Fibroblast of skin of left quadriceps (primary cell): ENCODE results near the gene SCAMP2.
"Not testable (repeated sequence)": the region's sequence is repeated elsewhere in the genome, so short reads cannot be mapped to it uniquely, and the experiment has no call there.

Experiments used
- DNase-seq, 2 experiments: peaks; one replicate each; pipeline ENCODE4 v3.0.0-alpha.2; 2013; ENCODE audit warnings: low read depth in 2 of 2

Gene SCAMP2

DNA sequence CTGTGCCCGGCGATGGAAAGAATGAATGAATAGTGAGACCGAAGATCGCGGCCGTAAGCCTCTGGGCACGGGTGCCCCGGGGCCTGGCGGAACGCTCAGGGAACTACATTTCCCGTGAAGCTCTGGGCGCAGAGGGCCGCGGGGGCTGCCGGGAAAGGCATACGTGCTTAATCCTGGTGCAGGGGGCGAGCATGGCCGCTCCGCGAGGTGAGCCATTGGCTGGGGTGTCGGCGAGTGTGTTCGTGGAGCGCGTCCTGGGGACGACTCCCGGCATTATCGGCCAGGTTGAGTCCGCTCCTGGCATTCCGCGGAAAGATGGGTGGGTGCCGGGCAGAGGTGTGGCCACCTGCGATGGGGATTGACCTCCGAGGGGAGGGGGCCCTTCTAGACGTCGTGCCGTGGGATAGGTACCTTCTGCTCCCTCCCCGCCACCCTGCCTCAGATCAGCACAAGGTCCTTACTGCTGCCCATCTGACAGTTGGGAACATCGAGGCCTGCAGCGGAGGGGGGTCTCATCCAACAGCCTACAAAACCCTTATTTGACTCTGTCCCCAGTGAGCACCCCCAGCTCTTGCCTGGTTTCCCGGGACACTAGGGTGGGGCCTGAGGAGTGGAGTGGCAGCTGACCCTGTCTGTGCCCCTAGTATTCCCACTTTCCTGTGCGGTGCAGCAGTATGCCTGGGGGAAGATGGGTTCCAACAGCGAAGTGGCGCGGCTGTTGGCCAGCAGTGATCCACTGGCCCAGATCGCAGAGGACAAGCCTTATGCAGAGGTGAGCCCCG is 16.9 kb upstream of the SCAMP2 start, which contains the start of gene MPI:
MPI (plus strand) TSS at position 160 of the 782 bp plus-strand sequence; CDS start at position 192, 32 bp downstream.
- peak; percentile 44 to 47 for DNase-seq

DNA sequence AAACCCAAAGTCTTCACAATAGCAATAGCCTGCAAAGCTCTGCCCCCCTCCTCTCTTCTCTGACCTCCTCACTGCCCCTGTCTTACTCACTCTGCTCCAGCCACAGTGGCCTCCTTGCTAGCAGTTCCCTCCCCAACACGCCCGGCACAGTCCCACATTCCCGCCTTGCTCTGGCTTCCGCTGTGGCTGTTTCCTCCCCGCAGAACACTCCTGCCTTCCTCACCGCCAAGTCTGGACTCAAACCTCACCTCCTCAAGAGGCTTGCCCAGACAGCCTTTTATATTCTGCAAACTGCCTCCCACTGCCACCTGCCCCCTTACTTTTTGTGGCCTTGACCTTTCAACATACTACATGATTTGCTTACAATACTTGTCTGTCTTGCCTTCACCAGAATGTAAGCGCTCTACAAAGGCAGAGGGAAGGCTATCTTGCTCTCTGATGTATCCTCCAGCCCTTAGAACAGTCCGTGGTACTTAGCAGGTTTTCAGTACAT is 16.3 kb upstream of the SCAMP2 start:
- no peak for DNase-seq

DNA sequence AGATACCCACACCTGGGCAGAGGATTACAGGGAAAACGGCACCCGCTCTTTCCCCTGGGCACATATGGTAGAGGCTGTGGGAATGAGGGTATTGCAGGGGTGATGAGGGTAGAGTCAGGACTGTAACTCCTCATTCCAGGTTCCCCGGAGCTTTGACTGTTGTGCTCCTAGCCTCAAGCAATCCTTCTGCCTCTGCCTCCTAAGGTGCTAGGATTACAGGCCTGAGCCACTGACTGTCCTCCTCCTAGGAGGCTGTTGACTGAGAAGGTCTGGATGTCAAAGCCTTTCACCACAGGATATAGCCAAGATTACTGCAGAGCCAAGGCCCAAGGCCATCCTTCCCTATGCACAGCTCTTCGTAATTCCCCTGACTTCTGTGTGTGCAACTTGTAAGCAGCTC is 15.6 kb upstream of the SCAMP2 start:
- DNase-seq: no peak

DNA sequence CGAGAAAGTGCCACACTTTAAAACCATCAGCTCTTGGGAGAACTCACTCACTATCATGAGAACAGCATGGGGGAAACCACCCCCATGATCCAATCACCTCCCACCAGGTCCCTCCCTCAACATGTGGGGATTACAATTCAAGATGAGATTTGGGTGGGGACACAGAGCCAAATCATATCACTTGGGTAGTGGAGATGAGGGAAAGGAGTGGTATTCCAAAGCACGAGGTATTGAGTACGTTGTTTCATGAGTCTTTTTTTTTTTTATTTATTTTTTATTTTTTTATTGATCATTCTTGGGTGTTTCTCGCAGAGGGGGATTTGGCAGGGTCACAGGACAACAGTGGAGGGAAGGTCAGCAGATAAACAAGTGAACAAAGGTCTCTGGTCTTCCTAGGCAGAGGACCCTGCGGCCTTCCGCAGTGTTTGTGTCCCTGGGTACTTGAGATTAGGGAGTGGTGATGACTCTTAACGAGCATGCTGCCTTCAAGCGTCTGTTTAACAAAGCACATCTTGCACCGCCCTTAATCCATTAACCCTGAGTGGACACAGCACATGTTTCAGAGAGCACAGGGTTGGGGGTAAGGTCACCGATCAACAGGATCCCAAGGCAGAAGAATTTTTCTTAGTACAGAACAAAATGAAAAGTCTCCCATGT is 14.5 kb upstream of the SCAMP2 start:
- not testable (repeated sequence) for DNase-seq

GRCh38 chr15:74885461-74885860 is 12.3 kb upstream of the SCAMP2 start:
- DNase-seq: no peak

DNA sequence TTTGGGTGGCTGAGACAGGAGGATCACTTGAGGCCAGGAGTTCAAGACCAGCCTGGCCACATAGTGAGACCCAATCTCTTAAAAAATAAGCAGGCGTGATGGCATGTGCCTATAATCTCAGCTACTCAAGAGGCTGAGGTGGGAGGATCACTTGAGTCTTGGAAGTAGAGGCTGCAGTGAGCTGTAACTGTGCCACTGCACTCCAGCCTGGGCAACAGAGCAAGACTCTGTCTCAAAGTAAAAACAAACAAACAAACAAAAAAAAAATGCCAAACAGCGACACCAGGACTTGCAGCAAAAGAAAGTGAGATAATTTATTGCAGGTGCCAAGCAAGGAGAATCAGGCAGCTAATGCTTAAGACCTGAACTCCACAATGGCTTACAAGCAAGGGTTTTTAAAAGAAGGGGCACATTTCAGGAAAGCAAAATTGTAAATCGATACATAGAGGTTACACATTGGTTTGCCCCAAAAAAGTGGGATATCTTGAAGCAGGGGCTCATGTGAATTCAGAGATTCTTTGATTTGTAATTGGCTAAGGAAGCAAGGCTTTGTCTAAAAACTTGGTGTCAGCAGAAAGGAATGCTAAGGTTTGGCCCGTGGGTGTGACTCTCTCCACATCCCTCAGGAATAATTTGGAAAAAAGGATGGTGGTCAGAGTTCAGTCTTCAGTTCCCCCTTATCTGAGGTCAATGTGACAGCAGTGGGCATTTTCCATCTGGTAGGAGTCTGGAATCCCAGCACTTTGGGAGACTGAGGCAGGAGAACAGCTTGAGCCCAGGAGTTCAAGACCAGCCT is 11.5 kb upstream of the SCAMP2 start:
- no peak for DNase-seq

- DNase-seq: no peak
Observed at GRCh38 chr15:74882528-74882927, 9.4 kb upstream of the SCAMP2 start.

DNA sequence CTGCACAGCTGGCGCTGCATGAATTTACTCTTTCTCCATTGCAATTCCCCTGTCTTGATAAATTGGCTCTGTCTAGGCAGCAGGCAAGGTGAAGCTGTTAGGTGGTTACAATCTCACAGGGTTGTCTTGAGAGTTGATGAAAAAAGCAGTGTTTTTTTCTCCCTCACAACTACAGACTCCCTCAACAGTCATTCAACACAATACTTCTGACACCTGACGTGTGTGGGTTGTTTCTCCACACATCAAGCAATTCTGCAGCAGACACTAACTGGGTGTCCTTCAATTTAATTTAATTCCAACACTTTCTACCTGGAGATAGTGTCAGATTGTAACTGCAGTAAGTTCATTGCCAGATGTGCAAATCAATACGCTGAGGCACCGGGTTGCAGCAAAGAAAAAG is 5.1 kb upstream of the SCAMP2 start:
- DNase-seq: no peak

DNA sequence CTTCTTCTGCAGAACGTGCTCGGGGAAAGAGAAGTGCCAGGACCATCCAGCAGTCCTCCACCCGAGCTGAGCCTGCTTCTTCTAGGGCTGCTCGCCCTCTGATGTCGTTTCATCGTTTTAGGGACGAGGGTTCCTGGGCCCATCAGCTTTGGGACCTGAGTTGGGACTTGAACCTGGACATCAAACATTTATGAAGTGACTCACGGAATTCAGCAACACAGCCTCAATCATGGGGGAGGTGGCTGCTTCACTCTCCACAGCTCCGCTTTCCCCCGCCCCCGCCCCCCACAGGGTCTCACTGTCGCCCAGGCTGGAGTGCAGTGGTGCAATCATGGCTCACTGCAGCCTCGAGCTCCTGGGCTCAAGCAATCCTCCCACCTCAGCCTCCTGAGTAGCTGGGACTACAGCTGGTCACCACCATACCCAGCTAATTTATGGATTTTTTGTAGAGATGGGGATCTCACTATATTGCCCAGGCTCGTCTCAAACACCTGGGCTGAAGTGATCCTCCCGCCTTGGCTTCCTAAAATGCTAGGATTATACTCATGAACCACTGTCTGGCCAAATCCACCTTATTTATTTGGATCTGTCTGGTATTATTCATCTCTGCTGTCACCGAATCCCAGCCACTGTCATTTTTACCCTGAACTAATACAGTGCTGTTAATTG is 725 bp upstream of the SCAMP2 start:
- no peak for DNase-seq

DNA sequence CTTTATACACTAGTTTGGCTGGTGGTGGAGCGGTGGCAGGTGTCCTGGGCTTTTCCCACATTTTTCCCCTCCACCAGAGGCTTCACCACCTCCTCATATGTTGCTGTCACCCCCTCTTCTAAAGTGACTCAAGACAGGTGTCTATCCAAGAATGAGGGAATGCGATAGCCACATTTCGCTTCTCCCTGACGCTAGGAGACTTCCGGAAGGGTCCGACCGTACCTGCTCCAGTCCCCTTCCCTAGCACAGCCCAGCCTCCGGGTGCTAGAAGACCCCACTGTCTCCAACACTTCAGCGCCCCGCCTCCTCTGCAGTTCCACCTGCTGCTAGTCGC is 496 bp downstream of the SCAMP2 start:
- DNase-seq: no peak

- no peak for DNase-seq
Observed at GRCh38 chr15:74870436-74871215, 2.5 kb downstream of the SCAMP2 start.

DNA sequence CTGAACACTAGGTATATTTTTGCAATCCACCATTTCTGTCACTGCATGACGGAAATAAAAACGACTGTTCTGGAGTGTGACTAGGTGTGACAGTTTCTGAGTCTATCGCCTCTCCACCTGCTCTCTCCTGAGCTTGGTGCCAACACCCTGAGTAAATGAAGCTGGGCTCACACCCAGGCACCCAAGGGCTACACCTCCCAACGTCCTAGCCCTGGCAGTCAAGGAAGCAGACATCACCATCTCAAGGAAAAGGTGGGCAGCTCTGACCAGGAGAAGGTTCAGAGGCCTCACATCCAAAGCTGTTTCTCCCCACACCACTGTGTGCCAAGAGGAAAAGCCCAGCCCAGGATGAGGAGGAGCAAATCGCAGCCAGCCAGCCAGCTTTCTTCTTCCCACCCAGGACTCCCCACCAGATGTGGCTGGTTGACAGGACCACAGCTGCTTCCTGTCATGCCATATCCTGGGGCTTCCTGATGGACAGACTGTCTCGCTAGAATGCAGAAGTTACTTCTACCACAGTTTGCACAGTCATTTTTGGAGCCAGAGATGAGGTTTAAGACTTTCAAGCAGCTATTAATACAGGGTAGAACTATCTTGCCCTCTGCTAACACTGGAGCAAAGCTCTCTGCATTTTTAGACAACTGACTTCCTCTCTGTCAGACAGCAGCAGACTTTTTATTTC is 3.3 kb downstream of the SCAMP2 start:
- no peak for DNase-seq

GRCh38 chr15:74869372-74869725 is 3.8 kb downstream of the SCAMP2 start:
- no peak for DNase-seq

DNA sequence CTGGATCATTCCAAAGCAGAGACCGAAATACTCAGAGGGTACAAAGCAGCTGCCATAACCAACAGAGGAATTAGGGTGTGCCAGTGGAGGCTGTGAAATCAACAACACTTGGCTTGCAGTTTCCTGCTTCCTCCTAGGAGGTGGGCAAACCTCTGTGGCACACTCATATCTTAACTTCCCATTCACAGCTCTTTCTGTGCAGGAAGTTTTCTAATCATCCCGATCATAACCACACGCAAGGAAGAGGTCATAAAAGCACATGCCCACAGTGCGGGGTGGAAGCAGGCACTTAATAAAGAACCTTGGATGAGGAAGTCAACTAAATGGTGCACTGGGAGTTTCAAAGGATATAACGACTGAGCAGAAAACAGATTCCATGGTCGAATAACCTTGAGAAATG is 5.1 kb downstream of the SCAMP2 start:
- no peak for DNase-seq

DNA sequence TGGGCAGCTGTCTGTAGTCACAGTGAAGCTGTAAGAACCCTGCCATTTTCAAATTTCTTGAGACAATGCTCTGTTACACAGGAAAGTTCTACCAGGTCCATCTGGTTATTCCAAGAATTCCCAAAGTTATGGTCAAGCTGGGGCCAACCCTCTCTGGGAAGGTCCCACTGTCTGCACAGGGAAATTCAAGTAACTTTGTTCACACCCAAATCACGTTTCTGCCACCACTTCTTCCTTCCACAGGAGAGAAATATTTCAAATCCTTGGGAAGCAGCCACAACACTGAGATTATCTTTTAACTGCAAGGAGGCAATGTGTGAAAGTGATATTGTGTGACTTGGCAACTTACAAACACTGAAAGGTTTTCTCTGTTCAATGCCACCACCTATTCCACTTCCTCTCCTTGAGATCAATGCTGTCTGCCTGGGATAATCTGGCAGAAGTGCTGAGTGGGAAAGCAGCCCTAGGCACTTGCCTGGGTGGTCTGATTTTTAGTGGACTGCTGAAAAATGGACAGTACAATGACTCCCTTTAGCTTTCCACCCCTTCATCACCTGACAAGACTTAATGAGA is 5.6 kb downstream of the SCAMP2 start:
- DNase-seq: no peak

DNA sequence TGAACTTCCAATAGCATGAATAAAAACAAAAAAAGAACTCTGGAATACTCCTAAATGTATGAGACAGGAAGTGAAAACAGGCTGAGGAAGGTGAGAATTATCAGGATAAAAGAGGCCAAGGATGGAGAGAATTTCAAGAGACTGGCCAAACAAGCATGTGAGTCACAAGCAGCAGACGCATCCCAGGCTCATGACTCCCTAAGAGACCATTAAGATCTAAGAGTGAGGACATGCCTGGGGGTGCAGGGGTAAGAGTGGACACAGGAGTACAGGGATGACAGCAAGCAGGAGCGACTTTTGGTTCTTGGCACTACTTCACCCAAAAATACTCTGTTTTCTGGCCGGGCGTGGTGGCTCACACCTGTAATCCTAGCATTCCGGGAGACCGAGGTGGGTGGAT is 7.1 kb downstream of the SCAMP2 start:
- no peak for DNase-seq

DNA sequence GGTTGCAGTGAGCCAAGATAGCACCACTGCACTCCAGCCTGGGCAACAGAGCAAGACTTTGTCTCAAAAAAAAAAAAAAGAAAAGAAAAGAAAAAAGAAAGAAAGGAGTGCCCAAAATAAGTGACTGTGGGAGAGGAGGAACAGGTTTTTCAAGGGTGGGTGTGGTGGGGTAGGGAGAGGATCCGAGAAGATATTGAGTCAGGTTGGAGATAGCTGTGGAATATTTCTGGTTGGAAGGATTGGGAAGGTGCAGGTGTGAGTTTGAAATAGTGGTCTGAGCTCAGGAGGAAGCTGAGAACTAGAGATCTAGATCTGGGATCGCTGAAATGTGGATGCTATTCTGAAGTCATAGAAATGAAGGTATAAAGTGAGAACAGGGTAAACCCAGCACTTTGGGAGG is 7.8 kb downstream of the SCAMP2 start:
- no peak for DNase-seq

GRCh38 chr15:74864296-74864695 is 8.9 kb downstream of the SCAMP2 start:
- DNase-seq: no peak

DNA sequence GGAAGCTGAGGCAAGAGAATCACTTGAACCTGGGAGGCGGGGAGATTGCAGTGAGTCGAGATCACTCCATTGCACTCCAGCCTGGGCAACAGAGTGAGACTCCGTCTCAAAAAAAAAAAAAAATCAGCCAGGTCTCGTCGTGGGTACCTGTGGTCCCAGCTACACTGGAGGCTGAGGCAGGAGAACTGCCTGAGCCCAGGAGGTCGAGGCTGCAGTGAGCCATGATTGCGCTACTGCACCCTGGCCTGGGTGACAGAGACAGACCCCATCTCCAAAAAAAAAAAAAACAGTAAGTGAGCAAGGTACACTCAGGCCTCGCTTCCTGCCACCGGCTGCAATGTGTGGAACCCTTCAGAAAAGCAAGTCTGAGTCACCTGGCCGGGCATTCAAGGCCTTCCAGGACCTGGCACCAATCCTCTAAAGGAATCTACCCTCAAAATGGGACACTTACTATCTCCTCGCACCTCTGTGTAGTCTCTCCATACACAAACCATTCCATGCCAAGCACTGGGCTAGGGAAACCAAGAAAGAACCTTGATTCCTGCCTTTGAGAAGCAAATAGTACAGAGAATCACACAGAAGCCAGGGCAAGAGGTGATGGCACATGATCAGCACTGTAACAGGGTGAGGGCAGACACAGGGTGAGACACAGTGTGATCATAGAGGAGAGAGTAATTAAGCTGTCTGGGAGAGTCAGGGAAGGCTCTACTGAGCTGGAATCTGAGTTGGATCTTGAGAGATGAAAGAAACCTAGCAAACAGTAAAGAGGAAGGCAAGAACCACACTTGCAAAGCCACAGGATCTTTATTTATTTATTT is 9.7 kb downstream of the SCAMP2 start:
- DNase-seq: no peak

DNA sequence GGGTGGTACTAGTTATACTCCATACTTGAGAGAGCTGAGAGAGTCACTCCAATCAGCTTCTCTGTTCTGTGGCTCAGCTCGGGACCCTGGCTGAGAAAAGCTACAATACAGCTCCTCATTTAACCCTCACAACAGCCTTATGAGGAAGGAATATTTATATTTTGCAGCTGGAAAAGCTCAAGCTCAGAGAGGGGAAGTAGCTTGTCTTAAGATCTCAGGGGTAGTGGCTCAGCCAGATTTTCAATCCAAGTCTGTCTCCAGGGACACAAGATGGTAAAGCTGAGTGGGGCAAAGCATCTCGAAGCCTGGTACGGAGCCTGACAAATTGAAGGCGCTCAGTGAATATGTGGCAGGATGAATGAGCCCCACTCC is 14.8 kb downstream of the SCAMP2 start:
- DNase-seq: no peak
